Right kidney (tissue), 1 donor: ENCODE data around the gene PHACTR2.

Source experiments
- DNase-seq: peaks from one replicate; pipeline ENCODE4 v3.0.0-alpha.2; 2016

The PHACTR2 gene

GRCh38 chr6:143740213-143740612 is 62.4 kb downstream of the PHACTR2 start:
- no peak for DNase-seq

- no peak for DNase-seq
These were observed 63.7 kb downstream of the PHACTR2 start for GRCh38 chr6:143741480-143741879.

- no peak for DNase-seq
These were observed 64.5 kb downstream of the PHACTR2 start for GRCh38 chr6:143742070-143742954.

- DNase-seq = no peak
These were observed 65.1 kb downstream of the PHACTR2 start for GRCh38 chr6:143742955-143743255.

GRCh38 chr6:143743301-143744166 is 65.8 kb downstream of the PHACTR2 start:
- peak; percentile 47 for DNase-seq

- no peak for DNase-seq
These were observed 66.9 kb downstream of the PHACTR2 start for GRCh38 chr6:143744551-143745165.

- peak; percentile 56 for DNase-seq
These were observed 67.7 kb downstream of the PHACTR2 start for GRCh38 chr6:143745166-143746133.

- DNase-seq = no peak
These were observed 68.7 kb downstream of the PHACTR2 start for GRCh38 chr6:143746202-143747119.

- DNase-seq = no peak
These were observed 69.6 kb downstream of the PHACTR2 start for GRCh38 chr6:143747347-143747842.

- DNase-seq = no peak
These were observed 72.1 kb downstream of the PHACTR2 start for GRCh38 chr6:143749891-143750290.

- no peak for DNase-seq
These were observed 73.1 kb downstream of the PHACTR2 start for GRCh38 chr6:143750877-143751276.

GRCh38 chr6:143752459-143752858 is 74.7 kb downstream of the PHACTR2 start:
- DNase-seq = no peak

GRCh38 chr6:143753678-143754077 is 75.9 kb downstream of the PHACTR2 start:
- no peak for DNase-seq

GRCh38 chr6:143754204-143754603 is 76.4 kb downstream of the PHACTR2 start:
- no peak for DNase-seq

GRCh38 chr6:143755301-143755744 is 77.6 kb downstream of the PHACTR2 start:
- DNase-seq = no peak

- DNase-seq = no peak
These were observed 79.6 kb downstream of the PHACTR2 start for GRCh38 chr6:143757346-143757832.

GRCh38 chr6:143758551-143758950 is 80.8 kb downstream of the PHACTR2 start:
- DNase-seq = no peak

- DNase-seq = no peak
These were observed 81.9 kb downstream of the PHACTR2 start for GRCh38 chr6:143759666-143760065.

- no peak for DNase-seq
These were observed 83.3 kb downstream of the PHACTR2 start for GRCh38 chr6:143761074-143761473.

- no peak for DNase-seq
These were observed 84.4 kb downstream of the PHACTR2 start for GRCh38 chr6:143762126-143762525.
